ENCODE data around the gene SKOR1.

SKOR1 gene

GRCh38 chr15:67833710-67834511 is 8.6 kb downstream of the SKOR1 start:
- DNase-seq: peak; percentile 36

- peak; percentile 25 for DNase-seq
These were observed 9.4 kb downstream of the SKOR1 start for GRCh38 chr15:67834581-67835296.

- peak; percentile 20 for DNase-seq
These were observed 10.2 kb downstream of the SKOR1 start for GRCh38 chr15:67835297-67836133.

- DNase-seq: no peak
These were observed 10.8 kb downstream of the SKOR1 start for GRCh38 chr15:67836134-67836455.

GRCh38 chr15:67836477-67836876 is 11.2 kb downstream of the SKOR1 start:
- peak; percentile 72 for DNase-seq

- DNase-seq: no peak
These were observed 11.6 kb downstream of the SKOR1 start for GRCh38 chr15:67836955-67837354.

GRCh38 chr15:67838789-67839332 is 13.6 kb downstream of the SKOR1 start:
- peak; percentile 26 for DNase-seq

GRCh38 chr15:67839499-67839928 is 14.2 kb downstream of the SKOR1 start:
- no peak for DNase-seq

- peak; percentile 97 for DNase-seq
These were observed 14.8 kb downstream of the SKOR1 start, which contains the start of gene RNU6-1 for GRCh38 chr15:67839929-67840748. Gene RNU6-1 (minus strand): TSS chr15:67840045.

GRCh38 chr15:67840749-67841512 is 15.6 kb downstream of the SKOR1 start:
- DNase-seq: no peak

GRCh38 chr15:67841513-67841762 is 16.1 kb downstream of the SKOR1 start:
- no peak for DNase-seq

GRCh38 chr15:67843092-67843501 is 17.8 kb downstream of the SKOR1 start:
- DNase-seq: no peak

- no peak for DNase-seq
These were observed 18.5 kb downstream of the SKOR1 start for GRCh38 chr15:67843571-67844387.

GRCh38 chr15:67845974-67846373 is 20.7 kb downstream of the SKOR1 start:
- no peak for DNase-seq

- DNase-seq: no peak
These were observed 24.2 kb downstream of the SKOR1 start for GRCh38 chr15:67849538-67849937.

GRCh38 chr15:67850336-67850735 is 25.0 kb downstream of the SKOR1 start:
- no peak for DNase-seq

- DNase-seq: no peak
These were observed 25.8 kb downstream of the SKOR1 start for GRCh38 chr15:67850994-67851571.

GRCh38 chr15:67852418-67852817 is 27.1 kb downstream of the SKOR1 start:
- no peak for DNase-seq

- no peak for DNase-seq
These were observed 28.1 kb downstream of the SKOR1 start for GRCh38 chr15:67853454-67853853.

GRCh38 chr15:67854358-67854757 is 29.0 kb downstream of the SKOR1 start:
- DNase-seq: no peak

All from CD4-positive, alpha-beta T cell treated with Interleukin-10 for 1 hour (primary cell).